ENCODE data around the gene NUP54.

GRCh38 chr4:76120199-76120598 is 28.0 kb downstream of the NUP54 start:
- TF ChIP-seq POLR2AphosphoS5 (IDR thresholded peaks at IDR 0.05; ENCODE audit: low read depth, low read length), result no peak
- no peak for TF ChIP-seq POLR2A (IDR thresholded peaks at IDR 0.05; ENCODE audit: low read depth, low read length)
- TF ChIP-seq TAF1 (IDR thresholded peaks at IDR 0.05; ENCODE audit: borderline replicate concordance, low read depth, low read length), result no peak
